ENCODE measurements around the gene MUC6.

DNA sequence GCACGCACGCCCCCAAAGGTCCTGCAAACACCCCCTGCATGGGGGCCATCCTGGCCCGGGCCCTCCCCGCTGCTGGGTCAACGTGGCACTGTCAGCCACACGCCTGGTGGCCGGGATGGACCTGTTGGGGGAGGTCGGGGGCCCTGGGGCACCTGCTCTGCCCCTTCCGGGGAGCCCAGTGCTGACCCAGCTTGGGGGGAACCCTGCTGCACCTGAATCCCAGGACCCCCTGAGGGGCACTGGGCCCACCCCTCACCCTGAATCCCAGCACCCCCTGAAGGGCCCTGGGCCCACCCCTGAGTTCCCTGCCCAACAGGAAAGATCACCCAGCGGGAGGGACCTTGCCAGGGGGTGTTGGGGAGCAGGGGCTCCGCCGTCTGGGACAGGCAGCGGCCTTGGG is 413 bp upstream of the MUC6 start:
- TF ChIP-seq, protein P1, sequence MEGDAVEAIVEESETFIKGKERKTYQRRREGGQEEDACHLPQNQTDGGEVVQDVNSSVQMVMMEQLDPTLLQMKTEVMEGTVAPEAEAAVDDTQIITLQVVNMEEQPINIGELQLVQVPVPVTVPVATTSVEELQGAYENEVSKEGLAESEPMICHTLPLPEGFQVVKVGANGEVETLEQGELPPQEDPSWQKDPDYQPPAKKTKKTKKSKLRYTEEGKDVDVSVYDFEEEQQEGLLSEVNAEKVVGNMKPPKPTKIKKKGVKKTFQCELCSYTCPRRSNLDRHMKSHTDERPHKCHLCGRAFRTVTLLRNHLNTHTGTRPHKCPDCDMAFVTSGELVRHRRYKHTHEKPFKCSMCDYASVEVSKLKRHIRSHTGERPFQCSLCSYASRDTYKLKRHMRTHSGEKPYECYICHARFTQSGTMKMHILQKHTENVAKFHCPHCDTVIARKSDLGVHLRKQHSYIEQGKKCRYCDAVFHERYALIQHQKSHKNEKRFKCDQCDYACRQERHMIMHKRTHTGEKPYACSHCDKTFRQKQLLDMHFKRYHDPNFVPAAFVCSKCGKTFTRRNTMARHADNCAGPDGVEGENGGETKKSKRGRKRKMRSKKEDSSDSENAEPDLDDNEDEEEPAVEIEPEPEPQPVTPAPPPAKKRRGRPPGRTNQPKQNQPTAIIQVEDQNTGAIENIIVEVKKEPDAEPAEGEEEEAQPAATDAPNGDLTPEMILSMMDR (IDR thresholded peaks at IDR 0.05) = no peak
- no peak for TF ChIP-seq POLR2A (IDR thresholded peaks at IDR 0.05)

All from uterus (tissue), 2 donors.